Skeletal muscle tissue (tissue), 4 donors: Measurements from ENCODE around the gene GLT1D1. TPM values are rescaled to one million over a fixed set of nuclear protein-coding genes. Genes with fewer than 3 reads are reported as not detected.

ENCODE experiments used
- H3K27ac ChIP-seq: one replicate; pipeline ENCODE4 v1.7.0; 2013; ENCODE audit warnings: mild to moderate bottlenecking, low read depth, low read length, inconsistent platforms
- H3K27me3 ChIP-seq, 3 donors: one replicate each; pipeline ENCODE4 v1.7.0; 2013; ENCODE audit warnings: low read length in 3 of 3; ENCODE audit not compliant: control insufficient read depth in 3 of 3, insufficient read depth in 3 of 3
- H3K36me3 ChIP-seq, 3 donors: one replicate each; pipeline ENCODE4 v1.7.0; 2013; ENCODE audit warnings: low read length in 3 of 3; ENCODE audit not compliant: control insufficient read depth in 3 of 3, insufficient read depth in 3 of 3
- H3K4me1 ChIP-seq, 3 donors: one replicate each; pipeline ENCODE4 v1.7.0; 2013; ENCODE audit warnings: low read length in 3 of 3, mild to moderate bottlenecking in 3 of 3; ENCODE audit not compliant: control insufficient read depth in 3 of 3, insufficient read depth in 3 of 3
- H3K4me3 ChIP-seq, 3 donors: one replicate each; pipeline ENCODE4 v1.7.0; 2013; ENCODE audit warnings: low read length in 3 of 3
- H3K9ac ChIP-seq, 3 donors: one replicate each; pipeline ENCODE4 v1.7.0; 2013; ENCODE audit warnings: low read length in 3 of 3, mild to moderate bottlenecking in 3 of 3, moderate library complexity in 2 of 3, low read depth in 1 of 3
- H3K9me3 ChIP-seq, 3 donors: one replicate each; pipeline ENCODE4 v1.7.0; 2013; ENCODE audit warnings: low read length in 3 of 3; ENCODE audit not compliant: control insufficient read depth in 3 of 3
- total RNA-seq: library from RNA; depleted of rRNA; stranded (reverse); fragments of >200 nt; gene quantifications from one replicate; pipeline ENCODE4 v1.2.3, GENCODE V29; 2014
- donor health status: Osteomylitis.

The GLT1D1 gene
- total RNA-seq, 1 donor from 2014 or later: 0.52 TPM

DNA sequence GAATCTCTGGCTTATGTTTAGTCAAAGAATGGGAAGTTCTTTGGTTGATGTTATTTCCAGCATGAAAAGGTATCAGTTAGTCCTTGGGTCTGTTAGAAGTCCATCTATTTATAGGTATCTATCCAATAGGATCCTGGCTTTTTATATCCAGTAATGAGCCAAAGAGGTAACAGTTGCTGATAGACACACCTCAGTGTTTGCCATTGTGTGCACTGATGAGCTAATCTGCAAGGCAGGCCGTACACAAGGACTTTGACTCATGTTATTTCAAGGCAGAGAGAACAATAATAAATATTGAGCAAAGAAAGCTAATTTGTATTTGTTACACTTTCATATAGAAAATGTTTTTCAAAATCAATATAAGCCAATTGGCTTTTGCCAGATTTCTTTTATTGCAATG is 56.4 kb downstream of the GLT1D1 start:
- H3K27ac ChIP-seq: no peak overlapping the region
- no peak overlapping the region for H3K4me3 ChIP-seq
- H3K9me3 ChIP-seq: no peaks in the 10 kb centered on the region
- H3K9ac ChIP-seq: no peak overlapping the region
- H3K4me1 ChIP-seq: no peaks in the 10 kb centered on the region
- no peaks in the 10 kb centered on the region for H3K27me3 ChIP-seq
- no peaks in the 10 kb centered on the region for H3K36me3 ChIP-seq

DNA sequence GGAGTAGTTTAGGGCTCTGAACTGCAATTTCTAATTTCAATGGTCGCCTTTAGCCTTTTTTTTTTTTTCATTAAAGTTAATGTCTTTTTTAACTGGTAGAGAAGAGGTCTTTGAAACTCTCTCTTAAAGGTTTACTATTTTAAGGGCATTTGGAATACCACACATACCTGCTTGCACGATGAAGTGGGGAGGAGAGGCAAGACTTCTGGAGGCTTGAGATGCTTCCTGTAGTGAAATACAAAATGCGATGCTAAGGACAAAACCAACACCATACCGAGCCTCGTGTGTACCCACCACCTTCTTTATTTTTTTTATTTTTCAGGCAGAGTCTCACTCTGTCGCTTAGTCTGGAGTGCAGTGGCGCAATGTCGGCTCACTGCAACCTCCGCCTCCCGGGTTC is 57.4 kb downstream of the GLT1D1 start:
- no peak overlapping the region for H3K4me3 ChIP-seq
- no peaks in the 10 kb centered on the region for H3K36me3 ChIP-seq
- no peaks in the 10 kb centered on the region for H3K9me3 ChIP-seq
- no peak overlapping the region for H3K9ac ChIP-seq
- H3K4me1 ChIP-seq: no peaks in the 10 kb centered on the region
- no peak overlapping the region for H3K27ac ChIP-seq
- no peaks in the 10 kb centered on the region for H3K27me3 ChIP-seq

DNA sequence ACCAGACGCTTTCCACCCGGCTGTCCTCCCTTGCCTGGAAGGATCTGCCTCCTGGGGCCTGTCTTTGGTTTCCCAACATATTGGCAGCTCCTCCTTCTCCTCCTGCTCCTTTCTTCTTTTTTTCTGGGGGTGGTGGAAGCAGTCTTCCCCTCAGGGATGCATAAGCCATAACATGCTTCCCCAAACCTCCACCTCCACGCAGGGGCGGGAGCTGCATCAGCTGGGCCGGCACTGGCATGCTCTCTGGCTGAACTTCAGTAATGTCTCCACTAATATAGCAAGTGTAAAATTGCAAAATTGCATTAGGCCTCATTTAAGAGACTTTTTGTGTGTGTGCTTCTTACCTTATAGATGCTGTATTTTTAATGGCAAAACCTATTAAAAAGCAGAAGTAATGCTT is 58.6 kb downstream of the GLT1D1 start:
- H3K4me1 ChIP-seq: no peaks in the 10 kb centered on the region
- no peak overlapping the region for H3K4me3 ChIP-seq
- no peaks in the 10 kb centered on the region for H3K27me3 ChIP-seq
- no peaks in the 10 kb centered on the region for H3K36me3 ChIP-seq
- no peak overlapping the region for H3K27ac ChIP-seq
- H3K9me3 ChIP-seq: no peaks in the 10 kb centered on the region
- H3K9ac ChIP-seq: no peak overlapping the region

DNA sequence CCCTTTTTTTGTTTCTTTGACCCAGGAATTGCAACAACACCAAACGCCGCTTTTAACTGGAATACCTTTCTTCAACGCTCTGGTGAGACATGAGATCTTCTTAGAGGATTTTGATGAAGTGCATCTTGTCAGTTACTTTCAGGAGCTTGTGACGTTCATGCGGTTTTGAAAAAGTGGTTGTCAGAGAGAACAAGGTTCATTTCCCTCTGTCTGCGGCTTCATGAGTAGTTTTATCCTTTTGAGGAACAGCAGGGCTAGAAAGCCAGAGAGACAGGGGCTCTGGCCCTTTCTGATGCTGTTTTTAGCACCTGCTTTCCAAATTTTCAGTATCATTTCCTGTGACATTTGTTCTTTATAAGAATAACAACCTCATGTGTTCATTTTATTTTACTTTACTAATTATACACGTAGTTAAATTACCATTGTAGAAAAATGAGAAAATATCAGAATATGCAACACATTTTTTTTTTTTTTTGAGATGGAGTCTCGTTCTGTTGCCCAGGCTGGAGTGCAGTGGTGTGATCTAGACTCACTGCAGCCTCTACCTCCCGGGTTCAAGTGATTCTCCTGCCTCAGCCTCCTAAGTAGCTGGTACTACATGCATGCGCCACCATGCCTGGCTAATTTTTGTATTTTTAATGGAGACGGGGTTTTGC is 61.8 kb downstream of the GLT1D1 start:
- Histone ChIP-seq H3K36me3 (no peaks in the 10 kb centered on the region), H3K9me3 (no peaks in the 10 kb centered on the region), H3K4me1 (no peaks in the 10 kb centered on the region), H3K9ac (no peak overlapping the region), H3K4me3 (no peak overlapping the region), H3K27me3 (no peaks in the 10 kb centered on the region), H3K27ac (no peak overlapping the region)

DNA sequence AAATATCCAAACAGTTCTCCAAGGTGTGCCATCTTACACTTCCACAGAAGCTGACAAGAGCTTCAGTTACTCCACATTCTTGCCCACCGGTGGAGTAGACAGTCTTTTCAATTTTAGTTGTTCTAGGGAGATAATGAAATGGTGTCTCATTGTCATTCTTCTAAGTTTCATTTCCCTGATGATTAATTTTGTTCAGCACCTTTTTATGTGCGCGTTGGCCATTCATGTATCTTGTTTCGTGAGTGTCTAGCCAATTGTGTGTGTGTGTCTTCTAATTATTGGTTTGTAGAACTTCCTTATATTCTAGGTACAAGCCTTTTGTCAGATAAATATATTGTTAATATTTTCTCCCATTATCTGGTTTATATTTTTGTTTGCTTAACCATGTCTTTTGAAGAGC is 63.1 kb downstream of the GLT1D1 start:
- H3K4me3 ChIP-seq: no peak overlapping the region
- no peaks in the 10 kb centered on the region for H3K27me3 ChIP-seq
- no peaks in the 10 kb centered on the region for H3K9me3 ChIP-seq
- H3K27ac ChIP-seq: no peak overlapping the region
- H3K4me1 ChIP-seq: no peaks in the 10 kb centered on the region
- H3K9ac ChIP-seq: no peak overlapping the region
- H3K36me3 ChIP-seq: no peaks in the 10 kb centered on the region

DNA sequence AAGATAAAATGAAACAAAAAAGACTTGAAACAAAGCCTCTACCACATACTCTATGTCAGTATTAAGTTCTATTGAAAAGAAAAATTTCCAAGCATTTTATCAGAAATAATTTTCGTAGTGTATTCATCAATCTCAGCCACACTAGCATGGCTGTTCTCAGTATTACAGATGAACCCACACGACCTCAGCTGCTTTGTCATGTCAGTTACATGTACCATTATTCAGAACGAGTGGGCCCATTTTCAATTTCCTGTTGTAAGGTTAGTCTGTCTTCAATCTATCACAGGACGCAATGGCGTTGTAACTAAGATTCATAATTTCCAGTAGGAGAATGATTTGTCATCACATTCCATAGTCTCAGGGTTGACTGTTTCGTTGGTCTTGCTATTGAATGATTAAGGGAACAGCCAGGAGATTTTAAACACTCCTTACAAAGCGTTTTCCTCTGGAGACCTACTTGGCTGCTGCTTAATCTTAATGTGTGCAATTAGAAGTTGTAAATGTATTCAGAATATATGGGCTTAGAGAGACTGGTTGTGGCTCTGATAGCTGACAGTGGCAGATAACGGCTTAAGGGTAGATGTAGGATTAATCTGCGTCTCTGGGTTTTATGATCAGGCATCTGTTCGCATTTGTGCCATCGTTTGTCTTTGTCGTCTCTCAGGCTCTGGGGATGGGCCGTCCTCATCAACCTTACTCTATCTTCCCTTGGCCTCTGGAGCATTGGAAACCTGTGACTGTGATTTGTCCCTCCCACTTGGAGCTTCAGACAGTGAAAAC is 65.4 kb downstream of the GLT1D1 start:
- Histone ChIP-seq H3K9ac (no peak overlapping the region), H3K4me3 (no peak overlapping the region), H3K27ac (no peak overlapping the region), H3K9me3 (no peaks in the 10 kb centered on the region), H3K27me3 (no peaks in the 10 kb centered on the region), H3K4me1 (no peaks in the 10 kb centered on the region), H3K36me3 (no peaks in the 10 kb centered on the region)

DNA sequence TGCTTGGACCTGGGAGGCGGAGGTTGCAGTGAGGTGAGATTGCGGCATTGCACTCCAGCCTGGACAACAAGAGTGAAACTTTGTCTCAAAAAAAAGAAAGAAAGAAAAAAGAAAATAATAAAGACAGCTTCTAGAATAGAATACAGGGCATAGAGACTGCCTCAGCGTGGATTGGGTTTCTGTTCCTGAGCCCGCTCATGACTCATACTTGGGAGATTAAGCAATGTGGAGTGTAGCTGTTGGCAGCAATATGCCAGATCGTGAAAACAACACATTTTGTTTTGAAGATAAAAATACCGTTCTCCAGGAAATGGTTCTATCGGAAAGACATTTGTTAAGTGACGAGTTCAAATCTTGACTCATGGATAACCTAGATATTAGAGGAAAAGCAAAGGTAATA is 67.2 kb downstream of the GLT1D1 start:
- Histone ChIP-seq H3K4me1 (no peaks in the 10 kb centered on the region), H3K27me3 (no peaks in the 10 kb centered on the region), H3K9ac (no peak overlapping the region), H3K9me3 (no peaks in the 10 kb centered on the region), H3K4me3 (no peak overlapping the region), H3K36me3 (no peaks in the 10 kb centered on the region), H3K27ac (no peak overlapping the region)

DNA sequence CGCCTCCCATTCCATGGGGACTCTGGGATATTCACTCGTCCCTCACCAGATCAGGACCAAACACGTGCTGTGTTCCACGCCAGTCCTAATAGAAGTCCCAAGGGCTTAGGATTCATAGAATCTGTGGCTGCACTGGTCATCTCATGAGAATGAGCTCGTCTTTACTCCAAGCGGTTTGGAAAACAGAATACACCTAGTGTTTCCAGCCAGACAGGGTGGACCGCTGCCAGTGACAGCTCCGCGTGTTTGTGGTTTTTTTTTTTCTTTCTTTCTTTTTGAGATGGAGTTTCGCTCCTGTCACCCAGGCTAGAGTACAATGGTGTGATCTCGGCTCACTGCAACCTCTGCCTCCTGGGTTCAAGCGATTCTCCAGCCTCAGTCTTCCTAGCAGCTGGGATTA is 75.1 kb downstream of the GLT1D1 start:
- no peak overlapping the region for H3K4me3 ChIP-seq
- no peaks in the 10 kb centered on the region for H3K4me1 ChIP-seq
- H3K9me3 ChIP-seq: no peaks in the 10 kb centered on the region
- no peak overlapping the region for H3K27ac ChIP-seq
- no peaks in the 10 kb centered on the region for H3K36me3 ChIP-seq
- H3K27me3 ChIP-seq: no peaks in the 10 kb centered on the region
- H3K9ac ChIP-seq: no peak overlapping the region

DNA sequence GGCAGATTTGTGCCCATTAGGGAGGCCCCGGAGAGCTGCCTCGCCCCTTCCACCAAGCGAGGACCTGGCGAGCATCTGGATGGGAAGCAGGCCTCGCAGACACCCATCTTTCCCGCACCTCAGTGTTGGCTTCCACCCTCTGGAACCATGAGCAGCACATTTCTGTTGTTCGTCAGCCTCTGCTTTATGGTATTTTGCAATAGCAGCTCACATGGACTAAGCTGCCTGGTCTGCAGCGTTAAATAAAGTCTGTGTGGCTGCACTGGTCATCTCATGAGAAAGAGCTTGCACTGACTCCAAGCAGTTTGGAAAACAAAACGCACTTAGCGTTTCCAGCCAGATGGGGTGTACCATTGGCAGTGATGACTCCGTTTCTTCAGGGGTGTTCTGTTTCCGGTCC is 75.8 kb downstream of the GLT1D1 start:
- no peak overlapping the region for H3K27ac ChIP-seq
- no peak overlapping the region for H3K4me3 ChIP-seq
- H3K36me3 ChIP-seq: no peaks in the 10 kb centered on the region
- H3K9ac ChIP-seq: no peak overlapping the region
- H3K9me3 ChIP-seq: no peaks in the 10 kb centered on the region
- H3K4me1 ChIP-seq: no peaks in the 10 kb centered on the region
- no peaks in the 10 kb centered on the region for H3K27me3 ChIP-seq

DNA sequence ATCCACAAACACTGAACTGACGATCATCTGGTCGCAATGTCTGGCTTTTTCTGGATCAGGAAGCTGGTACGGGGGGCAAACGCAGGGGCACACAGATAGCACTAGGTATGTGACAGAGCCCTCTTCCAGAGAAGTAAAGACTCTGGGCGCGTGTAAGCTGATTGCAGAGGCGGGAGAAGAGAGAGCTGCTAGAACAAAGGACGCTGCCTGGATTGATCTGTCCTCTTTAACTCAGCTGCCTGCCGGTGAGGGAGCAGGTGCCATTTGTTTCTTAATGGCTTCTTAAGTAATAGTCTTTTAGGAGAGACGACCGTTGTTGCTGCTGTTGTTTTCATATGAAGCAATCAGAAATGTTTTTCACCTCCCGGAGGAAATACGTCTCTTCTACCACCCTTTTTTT is 77.3 kb downstream of the GLT1D1 start:
- no peaks in the 10 kb centered on the region for H3K9me3 ChIP-seq
- no peaks in the 10 kb centered on the region for H3K4me1 ChIP-seq
- no peak overlapping the region for H3K27ac ChIP-seq
- H3K4me3 ChIP-seq: no peak overlapping the region
- H3K36me3 ChIP-seq: no peaks in the 10 kb centered on the region
- no peaks in the 10 kb centered on the region for H3K27me3 ChIP-seq
- no peak overlapping the region for H3K9ac ChIP-seq
